SHP77 (cell line): ENCODE data around the gene FKBP6.
"Not testable (repeated sequence)": the region's sequence is repeated elsewhere in the genome, so short reads cannot be mapped to it uniquely, and the experiment has no call there.

Experiments used
- DNase-seq, 2 experiments: peaks; one replicate each; lab custom pipeline; 2025; lab: John Stamatoyannopoulos, UW

Gene FKBP6

GRCh38 chr7:73356159-73356558, 28.2 kb downstream of the FKBP6 start:
- DNase-seq: no peak

GRCh38 chr7:73358590-73359275, 30.8 kb downstream of the FKBP6 start:
- no peak for DNase-seq

- no peak for DNase-seq
These were observed 31.3 kb downstream of the FKBP6 start for GRCh38 chr7:73359306-73359705.

GRCh38 chr7:73359746-73360375, 31.9 kb downstream of the FKBP6 start:
- no peak for DNase-seq

GRCh38 chr7:73360590-73360989, 32.6 kb downstream of the FKBP6 start:
- not testable (repeated sequence) for DNase-seq

- DNase-seq: no peak
These were observed 35.5 kb downstream of the FKBP6 start for GRCh38 chr7:73363225-73364005.

GRCh38 chr7:73364006-73364728, 36.2 kb downstream of the FKBP6 start:
- no peak for DNase-seq

- no peak for DNase-seq
These were observed 38.2 kb downstream of the FKBP6 start for GRCh38 chr7:73366127-73366526.

GRCh38 chr7:73366990-73367389, 39.0 kb downstream of the FKBP6 start:
- DNase-seq: peak; percentile 25 to 35

GRCh38 chr7:73369009-73369408, 41.0 kb downstream of the FKBP6 start:
- no peak for DNase-seq

- no peak for DNase-seq
These were observed 41.7 kb downstream of the FKBP6 start for GRCh38 chr7:73369622-73370021.

- DNase-seq: no peak
These were observed 45.8 kb downstream of the FKBP6 start for GRCh38 chr7:73373741-73374140.

- not testable (repeated sequence) for DNase-seq
These were observed 48.3 kb downstream of the FKBP6 start for GRCh38 chr7:73376262-73376661.

- DNase-seq: no peak
These were observed 48.9 kb downstream of the FKBP6 start for GRCh38 chr7:73376671-73377412.

- not testable (repeated sequence) for DNase-seq
These were observed 49.6 kb downstream of the FKBP6 start for GRCh38 chr7:73377413-73378200.

GRCh38 chr7:73382934-73383503, 55.1 kb downstream of the FKBP6 start:
- DNase-seq: no peak

- DNase-seq: no peak
These were observed 59.4 kb downstream of the FKBP6 start for GRCh38 chr7:73387221-73387828.

- DNase-seq: no peak
These were observed 60.0 kb downstream of the FKBP6 start for GRCh38 chr7:73387908-73388414.

GRCh38 chr7:73391396-73391795, 63.4 kb downstream of the FKBP6 start:
- DNase-seq: no peak

GRCh38 chr7:73394422-73394821, 66.5 kb downstream of the FKBP6 start:
- no peak for DNase-seq
